NAMALWA (cell line): Measurements from ENCODE around the gene PI4KA.
"Not testable (repeated sequence)": the region's sequence is repeated elsewhere in the genome, so short reads cannot be mapped to it uniquely, and the experiment has no call there.

Source experiments
- DNase-seq: peaks from one replicate; pipeline ENCODE4 v3.0.0-alpha.2; 2015; ENCODE audit warnings: low spot score

Gene PI4KA

DNA sequence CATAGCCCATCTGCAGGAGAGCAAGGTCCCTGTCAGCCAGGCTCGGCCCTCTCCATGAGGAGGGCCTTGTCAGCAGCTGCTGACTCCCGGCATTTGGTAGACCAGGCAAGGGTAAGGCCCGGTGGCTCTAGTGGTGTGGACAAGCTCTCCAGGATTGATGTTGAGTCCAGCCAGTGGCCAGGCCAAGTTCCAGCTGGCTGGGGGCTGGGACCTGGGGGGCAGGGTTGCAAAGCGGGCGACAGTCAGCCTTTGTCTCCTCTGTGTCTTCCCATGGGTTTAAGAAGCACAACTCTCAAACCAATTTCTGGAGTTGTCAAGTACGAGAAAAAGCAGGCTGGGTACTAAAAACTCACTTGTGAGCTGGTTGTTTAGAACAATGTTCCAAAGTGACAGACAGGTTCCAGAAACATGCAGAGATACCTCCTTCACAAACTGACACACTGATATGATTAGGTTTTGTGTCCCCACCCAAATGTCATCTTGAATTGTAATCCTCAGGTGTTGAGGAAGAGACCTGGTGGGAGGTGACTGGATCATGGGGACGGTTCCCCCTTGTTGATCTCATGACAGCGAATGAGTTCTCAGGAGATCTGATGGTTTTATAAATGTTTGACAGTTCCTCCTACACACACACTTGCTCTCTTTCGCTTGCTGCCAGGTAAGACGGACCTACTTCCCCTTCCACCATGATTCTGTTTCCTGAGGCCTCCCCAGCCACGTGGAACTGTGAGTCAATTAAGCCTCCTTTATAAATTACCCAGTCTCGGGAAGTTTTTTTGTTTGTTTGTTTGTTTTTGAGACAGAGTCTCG, 137.0 kb downstream of the PI4KA start:
- DNase-seq, result no peak

DNA sequence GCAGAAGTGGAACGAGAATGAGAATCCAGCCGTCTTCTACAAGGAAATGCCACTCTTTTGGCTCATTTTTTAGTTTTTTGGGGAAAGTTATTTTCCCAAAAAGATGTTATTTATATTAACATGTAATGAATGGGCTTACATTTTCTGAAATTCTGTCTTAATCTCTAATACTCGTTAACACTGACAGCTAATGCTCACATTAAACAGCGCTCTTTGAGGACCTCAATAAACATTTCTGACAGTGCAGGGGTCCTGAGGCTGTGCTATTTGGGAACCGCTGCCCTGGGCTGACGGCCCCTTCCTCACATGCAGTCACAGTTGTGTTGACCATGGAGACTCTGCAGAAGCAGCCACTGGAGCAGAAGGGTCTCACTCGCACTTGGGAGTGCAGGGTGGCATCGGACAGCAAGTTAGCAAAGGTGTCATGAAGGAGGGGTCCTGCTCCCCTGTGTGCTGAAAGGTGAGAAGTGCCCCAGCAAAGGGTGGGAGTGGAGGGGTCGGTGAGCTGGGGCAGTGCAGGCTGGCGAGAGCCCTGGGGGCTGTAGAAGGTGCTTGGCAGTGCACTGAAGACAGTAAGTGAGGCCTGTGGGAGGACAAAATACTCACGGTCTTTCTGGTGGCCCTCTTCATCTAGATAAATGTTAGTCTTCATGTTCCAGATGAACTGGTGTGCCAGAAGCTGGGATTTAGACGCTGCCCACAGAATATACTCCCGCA, 137.8 kb downstream of the PI4KA start:
- no peak for DNase-seq

DNA sequence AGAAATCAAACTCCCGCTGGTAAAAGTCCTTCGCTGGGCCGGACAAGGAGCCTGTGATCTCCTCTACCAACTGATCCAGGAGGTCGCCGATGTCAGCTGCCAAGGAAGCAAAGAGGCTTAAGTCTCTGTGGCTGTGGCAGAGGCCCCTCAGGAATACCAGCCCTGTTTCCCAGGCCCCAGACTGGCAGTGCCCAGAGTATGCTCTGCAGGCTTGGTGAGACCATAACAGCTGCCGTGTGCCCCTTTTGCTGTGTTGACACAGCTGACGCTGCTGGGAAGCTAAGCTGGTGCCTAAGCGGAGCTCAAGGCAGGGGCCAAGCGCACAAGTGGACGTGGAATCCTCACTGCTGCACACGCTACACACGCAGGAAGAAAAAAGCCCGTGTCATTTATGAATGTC, 139.9 kb downstream of the PI4KA start:
- not testable (repeated sequence) for DNase-seq

DNA sequence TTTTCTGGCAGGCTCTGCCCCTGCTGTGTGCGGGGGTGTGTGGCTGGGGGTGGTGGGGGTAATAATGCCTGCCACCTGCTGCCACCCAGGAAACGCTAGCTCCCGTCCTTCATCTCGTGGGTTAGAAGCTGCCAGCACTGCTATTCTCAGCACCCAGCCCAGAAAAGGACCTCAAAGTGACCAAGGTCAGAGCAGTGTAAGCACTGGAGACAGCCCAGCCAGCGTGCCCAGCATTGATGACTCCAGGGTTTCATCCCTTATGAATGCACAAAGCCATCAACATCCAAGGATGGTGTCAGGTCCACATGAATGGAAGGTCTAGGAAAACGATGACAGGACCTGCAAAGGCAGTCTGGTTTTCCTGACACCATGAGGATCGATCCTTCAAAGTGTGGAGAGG, 140.6 kb downstream of the PI4KA start:
- not testable (repeated sequence) for DNase-seq

DNA sequence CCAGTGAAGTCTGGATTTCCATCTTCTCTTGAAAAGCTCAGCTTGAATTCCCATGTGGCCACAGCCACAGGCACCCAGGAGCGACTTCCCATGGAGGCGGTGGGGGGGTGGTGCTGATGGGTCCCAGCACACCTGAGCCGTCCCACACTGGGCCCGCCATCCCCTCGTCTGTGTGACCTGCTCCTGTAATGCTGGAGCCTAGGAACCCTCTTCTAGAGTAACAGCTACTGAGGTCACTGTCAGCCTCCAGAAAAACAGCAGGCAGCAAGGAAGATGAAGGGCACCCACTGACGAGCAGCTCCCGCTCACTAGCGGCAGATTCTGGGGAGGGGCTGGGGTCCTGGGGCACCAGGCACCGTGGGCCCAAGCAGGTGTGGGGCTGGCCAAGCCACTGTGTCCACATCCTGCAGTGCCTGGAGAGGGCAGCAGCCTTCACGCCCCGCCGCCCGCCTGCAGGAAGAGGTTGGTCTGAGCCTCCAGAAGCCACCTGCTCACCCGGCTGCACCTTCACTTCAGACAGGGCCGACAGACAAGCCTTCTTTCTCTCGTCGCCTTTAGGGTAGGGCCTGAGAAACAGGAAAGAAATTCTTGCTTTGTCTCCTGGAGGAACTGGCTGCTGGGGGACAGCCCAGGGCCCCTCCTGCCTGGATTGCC, 141.3 kb downstream of the PI4KA start:
- not testable (repeated sequence) for DNase-seq

DNA sequence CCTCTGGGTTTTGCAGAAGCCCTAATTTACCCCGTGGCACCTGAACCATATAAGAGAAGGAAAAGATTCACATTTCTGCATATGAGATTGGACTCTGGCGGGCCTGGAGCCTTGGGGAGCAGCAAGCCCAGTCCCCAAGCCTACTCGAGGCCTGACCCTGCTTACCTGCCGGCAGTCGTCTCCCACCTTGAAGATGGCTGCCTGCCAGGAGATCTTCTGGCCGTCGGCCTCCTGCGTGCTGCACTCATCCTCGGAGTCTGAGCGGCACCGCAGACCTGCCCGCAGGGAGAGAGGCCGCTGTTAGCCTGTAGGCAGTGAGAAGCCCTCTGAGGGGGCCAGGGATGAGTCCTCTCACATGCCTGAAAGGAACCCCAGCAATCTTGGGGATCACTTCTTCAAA, 145.5 kb downstream of the PI4KA start:
- not testable (repeated sequence) for DNase-seq

DNA sequence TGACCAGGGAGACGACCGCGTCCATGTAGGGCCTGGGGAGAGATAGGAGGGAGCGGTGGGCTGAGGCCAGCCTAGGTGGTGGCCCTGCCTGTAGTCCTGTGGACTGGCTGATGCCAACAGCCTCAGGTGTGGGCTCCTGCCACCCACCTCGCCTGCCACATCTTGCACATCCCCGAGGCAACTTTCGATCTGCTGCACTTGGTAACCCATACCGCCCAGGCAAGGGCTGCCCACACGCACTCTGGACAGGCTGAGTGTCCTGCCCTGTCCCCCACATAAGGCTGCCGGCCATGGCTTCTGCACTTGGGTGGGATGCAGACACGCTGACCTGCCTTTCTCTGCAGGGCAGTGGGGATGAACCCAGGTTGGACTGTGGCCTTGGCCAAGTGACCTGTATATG, 148.6 kb downstream of the PI4KA start:
- DNase-seq, result not testable (repeated sequence)

DNA sequence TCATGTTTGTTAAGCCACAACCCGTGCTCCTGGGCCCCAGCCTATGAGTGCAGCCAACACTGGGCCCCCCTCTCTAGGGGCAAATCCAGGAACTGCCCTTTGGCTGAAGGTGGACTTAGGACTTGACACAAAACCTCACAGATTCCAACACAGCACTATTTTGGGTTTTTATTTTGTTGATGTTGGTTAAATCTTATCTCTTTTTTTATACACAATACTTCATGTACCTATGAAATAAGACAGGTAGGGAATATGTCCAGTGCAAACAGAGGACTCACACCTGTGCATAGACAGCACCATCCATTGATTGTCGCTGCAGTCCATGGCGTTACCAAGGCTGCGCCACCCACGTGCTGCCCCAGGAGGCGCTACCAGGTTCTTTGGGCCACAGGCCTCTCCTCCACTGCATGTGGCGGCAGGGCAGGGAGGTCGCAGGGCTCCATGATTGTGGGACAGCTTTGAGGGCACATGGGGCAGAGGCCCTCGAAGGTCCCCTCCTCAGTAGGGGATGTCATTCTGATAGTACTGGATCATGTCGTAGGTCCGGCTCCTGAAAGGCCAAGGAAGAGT, 151.0 kb downstream of the PI4KA start:
- not testable (repeated sequence) for DNase-seq

DNA sequence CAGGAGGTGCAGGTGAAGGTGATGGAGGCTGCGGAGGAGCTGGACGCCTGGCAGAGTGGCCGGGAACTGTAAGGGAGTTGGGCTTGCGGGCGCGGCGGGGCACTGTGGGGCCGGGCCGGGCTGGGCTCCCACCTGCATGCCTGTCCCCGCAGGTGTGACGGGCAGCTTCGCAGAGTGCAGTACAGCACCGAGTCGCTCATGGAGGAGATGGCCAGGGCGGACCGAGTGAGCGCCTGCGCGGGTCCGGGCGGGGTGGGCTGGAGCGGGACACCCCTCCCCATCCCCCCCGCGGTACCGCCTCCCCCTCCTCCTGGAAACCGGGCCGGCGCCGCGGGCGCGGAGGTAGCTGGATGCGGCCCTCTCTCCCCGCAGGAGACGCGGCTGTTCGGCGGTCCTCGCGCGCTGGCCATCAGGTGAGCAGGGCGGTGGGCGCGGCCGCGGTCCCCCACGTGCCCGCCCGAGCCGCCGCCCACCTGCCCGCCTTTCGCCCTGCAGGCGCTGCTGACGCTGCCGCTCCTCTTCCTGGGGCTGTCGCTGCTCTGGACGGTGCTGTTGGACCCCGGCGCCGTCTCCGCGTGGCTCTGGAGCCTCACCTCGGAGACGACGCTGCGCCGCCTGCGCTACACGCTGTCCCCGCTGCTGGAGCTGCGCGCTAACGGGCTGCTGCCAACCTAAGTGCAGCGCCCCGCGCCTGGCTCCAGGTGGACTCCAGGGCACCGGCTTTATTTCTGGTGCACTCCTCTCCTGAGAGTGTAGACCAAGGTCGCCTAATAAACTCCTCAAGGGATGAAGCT, 154.6 kb downstream of the PI4KA start:
- not testable (repeated sequence) for DNase-seq

DNA sequence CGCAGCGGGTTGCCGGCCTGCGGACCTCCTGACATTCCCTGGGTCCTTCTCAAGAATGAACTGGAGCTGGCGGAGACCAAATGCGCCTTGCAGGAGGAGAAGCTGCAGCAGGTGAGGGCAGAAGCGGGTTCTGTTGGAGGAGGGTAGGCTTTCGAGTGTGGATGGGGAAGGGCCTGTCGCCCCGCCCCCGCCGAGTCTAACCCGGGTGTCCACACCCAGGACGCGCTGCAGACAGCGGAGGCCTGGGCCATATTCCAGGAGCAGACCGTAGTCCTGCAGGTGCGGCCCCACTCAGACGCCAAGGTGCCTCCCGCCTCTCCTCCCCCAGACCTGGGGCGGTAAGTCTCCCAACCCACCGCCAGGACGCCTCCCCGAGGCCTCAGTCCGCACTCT, 155.2 kb downstream of the PI4KA start:
- not testable (repeated sequence) for DNase-seq

DNA sequence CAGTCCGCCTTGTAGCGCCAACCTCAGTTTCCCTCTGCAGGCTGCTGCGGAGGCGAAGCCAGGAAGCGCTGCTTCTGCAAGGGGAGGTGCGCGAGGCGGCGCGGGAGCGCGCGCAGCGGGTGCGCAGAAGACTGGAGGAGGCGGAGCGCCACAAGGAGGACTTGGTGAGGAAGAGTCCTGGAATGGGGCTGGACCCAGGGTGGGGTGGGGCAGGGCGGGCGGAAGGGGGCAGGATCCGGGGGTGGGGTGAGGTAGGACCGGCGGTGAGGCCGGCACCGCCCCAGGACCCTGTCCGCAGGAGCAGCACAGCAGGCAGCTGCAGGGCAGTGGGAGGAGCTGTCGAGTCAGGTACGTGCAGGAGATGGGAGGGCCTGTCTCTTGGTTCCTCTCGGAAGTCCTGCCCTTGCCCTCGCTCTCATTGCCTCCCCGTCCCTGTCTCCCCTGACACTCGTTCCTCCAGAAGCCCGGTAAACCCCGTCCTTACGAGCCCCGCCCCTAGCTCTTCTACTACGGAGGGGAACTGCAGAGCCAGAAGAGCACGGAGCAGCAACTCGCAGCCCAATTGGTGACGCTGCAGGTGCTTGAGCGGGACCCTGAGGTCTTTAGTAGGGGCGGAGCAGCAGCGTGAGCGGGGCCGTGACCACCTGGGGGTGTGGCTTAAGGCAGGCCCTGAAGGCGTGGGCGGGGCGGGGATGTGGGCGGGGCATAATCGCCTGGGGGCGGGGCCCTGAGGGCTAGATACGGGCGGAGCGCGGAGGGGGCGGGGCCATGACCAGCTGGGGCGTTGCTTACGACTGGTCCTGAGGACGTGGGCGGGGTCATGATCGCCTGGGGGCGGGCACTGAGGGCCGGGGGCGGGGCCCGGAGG, 155.8 kb downstream of the PI4KA start:
- DNase-seq, result peak; percentile 91

DNA sequence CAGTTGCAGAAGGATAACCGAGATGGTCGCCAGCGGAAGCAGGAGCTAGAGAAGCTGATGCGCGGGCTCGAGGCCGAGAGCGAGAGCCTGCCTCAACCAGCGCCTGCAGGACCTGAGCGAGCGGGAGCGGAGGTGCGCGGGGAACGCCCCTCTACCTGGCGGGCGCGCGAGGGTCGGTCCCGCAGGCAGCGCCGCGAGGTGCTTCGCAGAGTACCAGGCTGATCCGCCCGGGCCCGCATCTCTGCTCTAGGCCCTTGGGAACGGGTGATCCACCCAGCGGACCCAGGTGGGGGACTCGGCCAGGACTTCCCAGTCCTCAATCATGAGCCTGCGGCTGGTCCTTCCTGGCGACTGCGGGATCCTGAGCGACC, 156.5 kb downstream of the PI4KA start:
- not testable (repeated sequence) for DNase-seq

DNA sequence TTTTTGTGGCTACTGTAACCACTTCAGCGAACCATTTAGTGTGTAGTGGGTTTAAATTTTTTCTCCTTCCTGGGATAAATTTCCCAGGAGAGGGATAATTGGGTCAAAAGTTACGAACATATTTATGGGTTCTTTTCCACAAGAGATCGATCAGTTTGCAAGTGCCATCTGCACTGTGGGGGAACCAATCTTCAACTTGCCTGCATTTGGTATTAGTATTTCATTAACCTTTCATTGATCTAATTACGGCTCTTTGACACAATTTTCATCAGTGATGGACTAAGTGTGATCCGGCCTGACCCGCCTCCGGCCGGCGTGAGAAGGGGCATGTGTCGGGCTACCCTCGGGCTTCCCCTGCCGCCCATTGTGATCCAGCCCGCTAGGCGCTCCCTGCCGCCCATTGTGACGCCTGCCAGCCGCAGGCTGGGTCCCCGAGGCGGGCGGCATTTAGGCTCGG, 156.9 kb downstream of the PI4KA start:
- DNase-seq, result not testable (repeated sequence)

DNA sequence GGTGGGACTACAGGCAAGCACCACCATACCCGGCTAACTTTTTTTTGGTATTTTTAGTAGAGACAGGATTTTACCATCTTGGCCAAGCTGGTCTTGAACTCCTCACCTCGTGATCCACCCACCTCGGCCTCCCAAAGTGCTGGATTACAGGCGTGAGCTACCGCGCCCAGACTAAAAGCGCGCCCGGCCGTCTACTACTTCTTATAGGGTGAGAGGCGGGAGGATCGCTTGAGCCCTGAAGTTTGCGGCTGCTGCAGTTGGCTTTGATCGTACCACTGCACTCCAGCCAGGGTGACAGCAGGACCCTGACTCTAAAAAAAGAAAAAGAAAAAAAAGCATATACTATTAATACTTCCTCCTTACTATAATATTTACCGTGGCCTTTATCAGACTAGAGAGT, 158.3 kb downstream of the PI4KA start:
- not testable (repeated sequence) for DNase-seq

DNA sequence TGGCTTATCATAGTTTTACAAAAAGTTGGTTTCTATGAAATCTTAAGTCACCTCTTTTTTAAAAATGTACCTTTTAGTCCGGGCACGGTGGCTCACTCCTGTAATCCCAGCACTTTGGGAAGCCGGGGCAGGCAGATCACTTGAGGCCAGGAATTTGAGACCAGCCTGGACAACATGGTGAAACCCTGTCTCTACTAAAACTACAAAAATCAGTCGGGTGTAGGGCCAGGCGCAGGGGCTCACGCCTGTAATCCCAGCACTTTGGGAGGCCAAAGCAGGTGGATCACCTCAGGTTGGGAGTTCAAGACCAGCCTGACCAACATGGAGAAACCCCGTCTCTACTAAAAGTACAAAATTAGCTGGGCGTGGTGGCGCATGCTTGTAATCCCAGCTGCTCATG, 158.8 kb downstream of the PI4KA start:
- not testable (repeated sequence) for DNase-seq

DNA sequence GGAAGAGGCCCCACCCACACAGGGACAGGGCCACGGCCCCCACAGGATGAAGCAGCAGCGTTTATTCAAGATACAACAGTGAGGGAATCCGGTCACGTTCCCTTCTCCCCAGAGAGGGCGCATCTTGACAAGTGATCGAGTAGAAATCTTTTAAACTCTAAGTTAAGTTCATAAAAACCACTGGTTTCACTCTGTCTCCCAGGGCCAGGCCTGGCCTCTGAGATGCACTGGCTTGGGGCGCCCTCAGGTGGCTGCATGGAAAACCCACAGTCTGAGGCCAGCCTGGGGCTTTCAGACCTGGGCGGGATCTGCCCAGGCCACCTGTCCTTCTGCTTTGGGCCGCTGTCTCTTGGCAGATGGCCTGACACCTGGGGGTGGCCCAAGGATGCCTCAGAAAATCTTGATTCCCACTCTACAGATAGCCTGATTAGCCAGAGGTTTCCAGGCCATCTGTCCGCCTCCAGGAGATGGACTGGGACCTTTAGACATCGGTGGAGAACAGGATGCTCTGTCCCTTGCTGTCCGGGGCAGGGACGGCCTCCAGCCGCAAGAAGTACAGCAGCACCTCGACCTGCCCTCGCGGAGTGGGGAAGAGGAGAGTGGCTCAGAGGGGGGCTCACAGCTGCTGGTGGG, 161.0 kb downstream of the PI4KA start:
- peak; percentile 92 for DNase-seq

DNA sequence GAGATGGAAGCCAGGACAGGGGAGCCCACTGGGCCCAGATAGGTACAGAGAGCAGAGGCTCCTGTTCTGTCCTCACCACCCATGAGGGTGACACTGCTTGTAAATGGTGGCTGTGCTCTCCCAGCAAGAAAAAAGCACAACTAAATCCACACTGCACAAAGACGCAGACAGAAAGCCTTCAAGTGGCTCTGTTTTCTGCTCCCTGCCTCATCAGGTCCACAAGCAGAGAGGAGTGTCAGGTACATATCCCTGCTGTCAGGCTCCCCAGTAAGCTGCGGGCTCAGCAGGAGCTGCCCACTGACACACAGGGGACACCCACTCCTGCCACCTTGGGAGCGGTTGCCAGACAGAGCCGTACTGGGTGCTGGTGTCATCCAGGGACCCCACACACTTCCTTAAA, 162.6 kb downstream of the PI4KA start:
- DNase-seq, result not testable (repeated sequence)

DNA sequence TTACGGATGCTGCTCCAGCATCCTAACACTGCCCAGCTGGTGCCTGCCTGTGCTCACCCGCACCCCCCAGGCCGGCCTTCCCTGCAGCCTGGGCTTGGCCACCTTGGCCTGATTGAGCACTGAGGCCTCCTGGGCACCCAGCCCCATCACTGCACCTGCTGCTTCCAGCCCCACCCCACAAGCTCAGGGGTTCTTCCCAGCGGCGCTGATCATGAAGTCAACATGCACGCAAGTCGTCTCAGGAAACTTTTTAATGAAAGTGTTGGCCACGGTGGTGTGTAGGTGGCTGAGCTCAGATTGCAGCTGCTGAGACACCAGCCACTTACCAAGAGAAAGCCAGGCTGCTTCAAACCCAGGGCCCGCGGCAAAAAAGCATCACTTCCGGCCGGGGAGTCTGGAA, 163.4 kb downstream of the PI4KA start:
- DNase-seq, result not testable (repeated sequence)

DNA sequence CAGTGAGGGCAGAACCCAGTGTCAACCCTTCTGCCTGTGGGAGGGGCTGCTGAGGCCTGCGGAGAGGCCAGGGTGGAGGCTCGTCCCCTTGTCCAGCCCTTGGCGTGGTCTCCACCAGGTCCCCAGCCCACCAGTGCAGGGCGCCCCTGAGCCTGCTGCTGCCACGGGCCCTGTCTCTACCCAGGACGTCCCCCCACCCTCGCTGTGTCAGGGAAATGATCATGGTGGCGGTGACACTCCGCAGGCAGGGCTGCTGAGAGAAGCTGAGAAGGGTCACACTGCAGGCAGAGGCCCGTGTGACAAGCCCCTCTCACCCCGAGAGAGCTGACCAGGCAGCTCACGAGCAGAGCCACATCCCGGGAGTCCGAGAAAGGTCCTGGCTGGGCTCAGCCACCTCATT, 164.4 kb downstream of the PI4KA start:
- DNase-seq, result not testable (repeated sequence)

DNA sequence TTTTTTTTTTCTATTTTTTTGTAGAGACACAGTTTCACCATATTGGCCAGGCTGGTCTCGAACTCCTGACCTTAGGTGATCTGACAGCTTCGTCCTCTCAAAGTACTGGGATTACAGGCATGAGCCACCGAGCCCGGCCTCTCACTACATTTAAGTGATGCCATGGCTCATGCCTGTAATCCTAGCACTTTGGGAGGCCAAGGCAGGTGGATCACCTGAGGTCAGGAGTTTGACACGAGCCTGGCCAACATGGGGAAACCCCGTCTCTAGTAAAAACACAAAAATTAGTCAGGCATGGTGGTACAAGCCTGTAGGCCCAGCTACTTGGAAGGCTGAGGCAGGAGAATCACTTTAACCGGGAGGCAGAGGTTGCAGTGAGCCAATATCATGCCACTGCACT, 165.7 kb downstream of the PI4KA start:
- not testable (repeated sequence) for DNase-seq
